ENCODE data around the gene USP24. TPM values are rescaled to one million over a fixed set of nuclear protein-coding genes. Genes with fewer than 3 reads are reported as not detected.

USP24 gene
- polyA plus RNA-seq, 1 experiment = 20.9 TPM

- CTCF ChIA-PET = interaction anchor here (0.5 kb wide), 1 partner anchor 871 kb away, joined by 3 read pairs; no protein-coding TSS in a partner anchor
- H3K27me3 ChIP-seq (ENCODE audit: control insufficient read depth, insufficient read depth, low read length) = peaks cover 5% of the 10 kb centered on the region
- no peak overlapping the region for H3K4me3 ChIP-seq (ENCODE audit: low read depth, low read length)
- DNase-seq (ENCODE audit: low read depth, low spot score) = no peak
- TF ChIP-seq CTCF (IDR thresholded peaks at IDR 0.05; ENCODE audit: low read depth, low read length) = no peak
- no peak overlapping the region for H3K27ac ChIP-seq (ENCODE audit: low read depth, low read length)
- no peaks in the 10 kb centered on the region; the same call in 1 of the 2 replicates for H3K9me3 ChIP-seq (ENCODE audit: control insufficient read depth, insufficient read depth, low read length)
- POLR2A ChIA-PET = no interaction called here
These were observed 160.8 kb downstream of the USP24 start for GRCh38 chr1:55054396-55054795.

GRCh38 chr1:55053265-55053954, 161.8 kb downstream of the USP24 start:
- CTCF ChIA-PET = no interaction called here
- Histone ChIP-seq H3K27me3 (ENCODE audit: control insufficient read depth, insufficient read depth, low read length) (peaks cover 7% of the 10 kb centered on the region), H3K9me3 (ENCODE audit: control insufficient read depth, insufficient read depth, low read length) (no peaks in the 10 kb centered on the region), H3K4me3 (ENCODE audit: low read depth, low read length) (no peak overlapping the region), H3K27ac (ENCODE audit: low read depth, low read length) (no peak overlapping the region)
- POLR2A ChIA-PET = no interaction called here
- DNase-seq (ENCODE audit: low read depth, low spot score) = no peak
- no peak for TF ChIP-seq CTCF (IDR thresholded peaks at IDR 0.05; ENCODE audit: low read depth, low read length)

- no peak for TF ChIP-seq CTCF (IDR thresholded peaks at IDR 0.05; ENCODE audit: low read depth, low read length)
- ChIA-PET POLR2A (no interaction called here), CTCF (no interaction called here)
- no peak overlapping the region for H3K4me3 ChIP-seq (ENCODE audit: low read depth, low read length)
- DNase-seq (ENCODE audit: low read depth, low spot score) = no peak
- no peaks in the 10 kb centered on the region for H3K9me3 ChIP-seq (ENCODE audit: control insufficient read depth, insufficient read depth, low read length)
- H3K27ac ChIP-seq (ENCODE audit: low read depth, low read length) = no peak overlapping the region
- peaks cover 8% of the 10 kb centered on the region for H3K27me3 ChIP-seq (ENCODE audit: control insufficient read depth, insufficient read depth, low read length)
These were observed 162.7 kb downstream of the USP24 start for GRCh38 chr1:55052221-55053142.

- POLR2A ChIA-PET = no interaction called here
- no peak overlapping the region for H3K4me3 ChIP-seq (ENCODE audit: low read depth, low read length)
- no peak for DNase-seq (ENCODE audit: low read depth, low spot score)
- peaks cover 13% of the 10 kb centered on the region for H3K27me3 ChIP-seq (ENCODE audit: control insufficient read depth, insufficient read depth, low read length)
- H3K27ac ChIP-seq (ENCODE audit: low read depth, low read length) = no peak overlapping the region
- TF ChIP-seq CTCF (IDR thresholded peaks at IDR 0.05; ENCODE audit: low read depth, low read length) = no peak
- CTCF ChIA-PET = no interaction called here
- H3K9me3 ChIP-seq (ENCODE audit: control insufficient read depth, insufficient read depth, low read length) = no peaks in the 10 kb centered on the region
These were observed 163.5 kb downstream of the USP24 start for GRCh38 chr1:55051621-55052020.

GRCh38 chr1:55051169-55051568, 164.0 kb downstream of the USP24 start:
- no peak overlapping the region for H3K27ac ChIP-seq (ENCODE audit: low read depth, low read length)
- H3K27me3 ChIP-seq (ENCODE audit: control insufficient read depth, insufficient read depth, low read length) = peaks cover 13% of the 10 kb centered on the region
- POLR2A ChIA-PET = no interaction called here
- DNase-seq (ENCODE audit: low read depth, low spot score) = no peak
- CTCF ChIA-PET = no interaction called here
- no peak for TF ChIP-seq CTCF (IDR thresholded peaks at IDR 0.05; ENCODE audit: low read depth, low read length)
- H3K4me3 ChIP-seq (ENCODE audit: low read depth, low read length) = no peak overlapping the region
- H3K9me3 ChIP-seq (ENCODE audit: control insufficient read depth, insufficient read depth, low read length) = no peaks in the 10 kb centered on the region
